ENCODE measurements around the gene VPS29. TPM values are rescaled to one million over a fixed set of nuclear protein-coding genes. Genes with fewer than 3 reads are reported as not detected.
A peak's percentile ranks its signal among the peaks of the same experiment; 100 is the strongest.

Gene VPS29
- total RNA-seq, 1 donor from 2014 or later = 80.8 TPM

DNA sequence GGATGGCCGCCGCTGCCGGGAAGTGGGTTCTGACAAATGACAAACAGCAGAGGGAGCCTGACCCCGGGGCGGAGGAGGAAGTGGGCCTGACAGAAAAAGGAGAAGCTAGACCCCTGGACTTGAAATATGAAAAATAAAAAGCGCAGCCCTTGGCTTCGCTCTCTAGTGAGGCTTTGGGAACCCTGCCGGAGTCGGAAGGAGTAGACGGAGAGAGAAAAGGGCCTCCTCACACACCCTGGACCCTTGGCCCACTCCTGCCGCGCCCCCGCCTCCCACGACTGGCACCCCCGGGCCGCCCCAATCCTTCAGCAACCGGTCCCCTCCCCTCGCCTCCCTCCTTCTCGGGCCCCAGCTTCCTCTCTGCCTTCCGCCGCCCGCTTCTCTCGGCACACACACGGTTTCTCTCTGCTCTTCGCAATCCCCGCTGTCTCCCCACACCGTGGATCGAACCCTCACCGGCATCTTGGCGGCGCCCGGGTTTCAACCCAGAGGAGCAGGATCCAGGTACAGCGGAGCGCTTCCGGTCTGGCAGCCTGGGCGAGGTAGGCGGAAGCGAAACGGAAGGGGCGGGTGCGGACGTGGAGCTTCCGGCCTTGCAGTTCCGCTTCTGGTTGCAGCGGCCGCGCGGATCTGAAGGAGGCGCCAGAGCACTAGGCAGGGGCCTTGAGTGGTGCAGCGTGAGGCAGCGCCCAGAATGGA lies 52.0 kb downstream of the VPS29 start, which contains the start of gene ARPC3:
Gene ARPC3, minus strand, starts transcription at position 539 of the 699 bp plus-strand sequence. Its CDS starts 77 bp downstream, at position 462.
- peak; percentile 86 for DNase-seq (ENCODE audit: low read depth)

DNA sequence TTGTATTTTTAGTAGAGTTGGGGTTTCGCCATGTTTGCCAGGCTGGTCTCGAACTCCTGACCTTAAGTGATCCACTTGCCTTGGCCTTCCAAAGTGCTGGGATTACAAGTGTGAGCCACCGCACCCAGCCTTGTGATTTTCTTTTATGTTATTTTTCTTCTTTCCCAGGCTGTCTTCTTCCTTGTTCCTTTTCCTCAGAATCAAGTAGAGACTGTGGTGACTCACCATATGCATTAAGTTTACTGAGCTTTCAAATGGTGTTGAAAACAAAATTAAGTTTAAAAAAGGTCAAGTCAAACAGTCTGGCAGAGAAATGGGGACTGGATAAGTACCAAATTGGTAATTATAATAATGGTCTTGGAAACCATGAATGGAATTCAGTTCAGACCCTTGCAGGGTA lies 57.5 kb downstream of the VPS29 start:
- peak; percentile 51 for DNase-seq (ENCODE audit: low read depth)

Other genes starting within 250 kb of the VPS29 start
- 77.1 and 157 TPM in 2 replicates for gene ATP2A2, start 220.9 kb downstream of the VPS29 start, total RNA-seq
- gene ANAPC7, start 98.4 kb downstream of the VPS29 start, total RNA-seq = 57.0 and 83.0 TPM in 2 replicates
- gene ARPC3, start 51.8 kb downstream of the VPS29 start, total RNA-seq = 367 and 745 TPM in 2 replicates
- gene GPN3, start 33.9 kb downstream of the VPS29 start, total RNA-seq = 19.1 and 25.5 TPM in 2 replicates
- 6.4 and 8.2 TPM in 2 replicates for gene FAM216A, start 33.3 kb downstream of the VPS29 start, total RNA-seq
- 0.52 and 0.89 TPM in 2 replicates for gene RAD9B, start 220 bp upstream of the VPS29 start, total RNA-seq
- gene PPTC7, start 81.2 kb upstream of the VPS29 start, total RNA-seq = 10.6 and 21.3 TPM in 2 replicates
- 11.8 and 56.2 TPM in 2 replicates for gene TCTN1, start 112.0 kb upstream of the VPS29 start, total RNA-seq
- 0.35 and 0.50 TPM in 2 replicates for gene HVCN1, start 187.0 kb upstream of the VPS29 start, total RNA-seq
- gene PPP1CC, start 240.8 kb upstream of the VPS29 start, total RNA-seq = 74.5 and 83.7 TPM in 2 replicates